H1 (cell line): Measurements from ENCODE around the gene SND1. TPM values are rescaled to one million over a fixed set of nuclear protein-coding genes. Genes with fewer than 3 reads are reported as not detected.

Source experiments
- CTCF ChIA-PET: fragments of 300-600 bp; sonication (Branson Sonifier 250); formaldehyde crosslinking; loops from one replicate; lab custom pipeline; 2021; ENCODE audit not compliant: partially characterized antibody; lab: Charles Lee
- POLR2A ChIA-PET: fragments of 300-600 bp; sonication (Branson Sonifier 250); formaldehyde crosslinking; loops from one replicate; lab custom pipeline; 2021; ENCODE audit warnings: inconsistent platforms; ENCODE audit not compliant: partially characterized antibody; lab: Charles Lee
- DNase-seq, 2 experiments: peaks; one replicate each; pipeline versions ENCODE4 v3.0.0 to v3.0.0-alpha.2; 2010 to 2022; ENCODE audit warnings: low spot score in 2 of 2, low read depth in 1 of 2, mixed read lengths in 1 of 2
- FAIRE-seq: peaks from 2 replicates; lab custom pipeline; 2011; peaks lifted over from hg19 to GRCh38; lab: Jason Lieb, UNC
- H2AFZ ChIP-seq: 2 replicates; pipeline ENCODE4 v1.8.1; 2012; ENCODE audit warnings: low read length, inconsistent platforms
- H2AK5ac ChIP-seq: 2 replicates; pipeline ENCODE4 v1.6.1; 2013; ENCODE audit warnings: low read depth, low read length
- H2BK120ac ChIP-seq: replicated peaks from 2 replicates; pipeline ENCODE3; 2013; ENCODE audit warnings: low read depth, low read length, inconsistent platforms
- H2BK12ac ChIP-seq: 2 replicates; pipeline ENCODE4 v1.6.1; 2013; ENCODE audit warnings: low read depth, low read length
- H2BK15ac ChIP-seq: 2 replicates; pipeline ENCODE4 v1.6.1; 2013; ENCODE audit warnings: low read length
- H2BK20ac ChIP-seq: 2 replicates; pipeline ENCODE4 v1.6.1; 2013; ENCODE audit warnings: low read length
- H2BK5ac ChIP-seq: 2 replicates; pipeline ENCODE4 v1.6.1; 2013; ENCODE audit warnings: low read depth, low read length
- H3K14ac ChIP-seq: 2 replicates; pipeline ENCODE4 v1.6.1; 2013; ENCODE audit warnings: inconsistent platforms; ENCODE audit not compliant: insufficient read length
- H3K18ac ChIP-seq: 2 replicates; pipeline ENCODE4 v1.6.1; 2013; ENCODE audit warnings: low read length; ENCODE audit errors: extremely low read depth
- H3K23ac ChIP-seq: 2 replicates; pipeline ENCODE4 v1.6.1; 2013; ENCODE audit warnings: inconsistent platforms; ENCODE audit not compliant: insufficient read length
- H3K23me2 ChIP-seq: 2 replicates; pipeline ENCODE4 v1.6.1; 2013; ENCODE audit warnings: low read depth, low read length
- H3K27ac ChIP-seq: 2 replicates; pipeline ENCODE4 v1.6.1; 2011; ENCODE audit warnings: low read depth, low read length, inconsistent platforms
- H3K27me3 ChIP-seq, 4 experiments: replicated peaks in 1 of 4; 1 replicate in 1 of 4; 2 replicates in 3 of 4; pipeline versions ENCODE4 v1.6.1 to v1.8.1; 2011 to 2013; ENCODE audit warnings: low read length in 3 of 4, mild to moderate bottlenecking in 3 of 4, inconsistent platforms in 2 of 4, mixed read lengths in 2 of 4, moderate library complexity in 1 of 4; ENCODE audit not compliant: control insufficient read depth in 3 of 4, insufficient read depth in 3 of 4; ENCODE audit errors: extremely low read depth in 1 of 4
- H3K36me3 ChIP-seq, 4 experiments: 2 replicates each; pipeline versions ENCODE4 v1.6.1 to v1.8.1; 2011 to 2013; ENCODE audit warnings: mild to moderate bottlenecking in 4 of 4, low read length in 3 of 4, moderate library complexity in 2 of 4, control low read depth in 1 of 4, inconsistent platforms in 1 of 4; ENCODE audit not compliant: insufficient read depth in 4 of 4, control insufficient read depth in 2 of 4
- H3K4ac ChIP-seq: replicated peaks from 2 replicates; pipeline ENCODE3; 2013; ENCODE audit warnings: low read length, low read depth, mixed read lengths, inconsistent platforms; ENCODE audit not compliant: insufficient read length
- H3K4me1 ChIP-seq, 4 experiments: replicated peaks in 1 of 4; 1 replicate in 1 of 4; 2 replicates in 3 of 4; pipeline versions ENCODE4 v1.6.1 to v1.8.1; 2011 to 2013; ENCODE audit warnings: low read length in 3 of 4, inconsistent platforms in 2 of 4, mixed read lengths in 1 of 4; ENCODE audit not compliant: insufficient read depth in 4 of 4, control insufficient read depth in 3 of 4
- H3K4me2 ChIP-seq, 2 experiments: 2 replicates each; pipeline versions ENCODE4 v1.6.1 to v1.8.1; 2011 to 2013; ENCODE audit warnings: low read depth in 2 of 2, low read length in 2 of 2, control low read depth in 1 of 2, inconsistent platforms in 1 of 2, mild to moderate bottlenecking in 1 of 2; ENCODE audit not compliant: insufficient read depth in 1 of 2
- H3K4me3 ChIP-seq, 4 experiments: fragments of 200-600, 300-600 bp in 1 of 4; sonication (generic), shearing (Covaris generic), sonication (Bioruptor Twin) in 1 of 4; 2 replicates each; pipeline versions ENCODE4 v1.5.1 to v1.8.1; 2011 to 2016; ENCODE audit warnings: low read length in 4 of 4, low read depth in 3 of 4, control low read depth in 2 of 4, inconsistent platforms in 2 of 4, mild to moderate bottlenecking in 2 of 4, mixed read lengths in 1 of 4, moderate library complexity in 1 of 4; ENCODE audit not compliant: insufficient read depth in 2 of 4; ENCODE audit errors: extremely low read depth in 1 of 4
- H3K56ac ChIP-seq: replicated peaks from 2 replicates; pipeline ENCODE3; 2013; ENCODE audit warnings: low read depth, mild to moderate bottlenecking, mixed read lengths, low read length, inconsistent platforms; ENCODE audit not compliant: insufficient read length
- H3K79me1 ChIP-seq: 2 replicates; pipeline ENCODE4 v1.6.1; 2013; ENCODE audit warnings: low read depth, low read length, control low read depth
- H3K79me2 ChIP-seq, 2 experiments: 2 replicates each; pipeline versions ENCODE4 v1.6.1 to v1.8.1; 2012 to 2013; ENCODE audit warnings: low read length in 2 of 2, mild to moderate bottlenecking in 2 of 2, inconsistent platforms in 1 of 2; ENCODE audit not compliant: insufficient read depth in 2 of 2, control insufficient read depth in 1 of 2
- H3K9ac ChIP-seq, 4 experiments: replicated peaks in 1 of 4; 1 replicate in 1 of 4; 2 replicates in 3 of 4; pipeline versions ENCODE4 v1.6.1 to v1.8.1; 2011 to 2013; ENCODE audit warnings: low read depth in 3 of 4, low read length in 3 of 4, control low read depth in 2 of 4, mild to moderate bottlenecking in 2 of 4, moderate library complexity in 2 of 4, inconsistent platforms in 1 of 4; ENCODE audit errors: extremely low read depth in 1 of 4
- H3K9me3 ChIP-seq, 2 experiments: 2 replicates each; pipeline versions ENCODE4 v1.6.1 to v1.8.1; 2012 to 2013; ENCODE audit warnings: mild to moderate bottlenecking in 2 of 2, moderate library complexity in 2 of 2, control low read depth in 1 of 2, inconsistent platforms in 1 of 2, low read depth in 1 of 2, low read length in 1 of 2, mixed read lengths in 1 of 2; ENCODE audit not compliant: insufficient read depth in 2 of 2
- H4K20me1 ChIP-seq, 2 experiments: replicated peaks in 1 of 2; 2 replicates each; pipeline versions ENCODE3 to v1.8.1; 2011 to 2013; ENCODE audit warnings: inconsistent platforms in 2 of 2, low read length in 2 of 2, mild to moderate bottlenecking in 1 of 2; ENCODE audit not compliant: insufficient read depth in 2 of 2, control insufficient read depth in 1 of 2
- H4K5ac ChIP-seq: 2 replicates; pipeline ENCODE4 v1.6.1; 2013; ENCODE audit warnings: low read length, low read depth, mixed read lengths, inconsistent platforms; ENCODE audit not compliant: insufficient read length
- H4K8ac ChIP-seq: 2 replicates; pipeline ENCODE4 v1.8.0; 2013; ENCODE audit warnings: mild to moderate bottlenecking, moderate library complexity, low read length, inconsistent platforms; ENCODE audit not compliant: insufficient read depth; ENCODE audit errors: extremely low read depth
- H4K91ac ChIP-seq: replicated peaks from 2 replicates; pipeline ENCODE3; 2013; ENCODE audit warnings: low read length, mixed read lengths, inconsistent platforms; ENCODE audit not compliant: insufficient read length
- NANOG ChIP-seq: IDR thresholded peaks from 2 replicates; pipeline ENCODE4 v1.6.1; 2011; ENCODE audit warnings: low read length, low read depth, mild to moderate bottlenecking, inconsistent platforms; ENCODE audit not compliant: insufficient read depth, poor library complexity, severe bottlenecking
- SRF ChIP-seq: IDR thresholded peaks from 2 replicates; pipeline ENCODE4 v1.6.1; 2011; ENCODE audit warnings: mild to moderate bottlenecking, low read depth, low read length, moderate library complexity
- WGBS, 2 experiments: shearing (Covaris generic) in 1 of 2; methylation state at CpG; one replicate each; pipeline versions ENCODE4 v1.1.6 to v1.1.7; 2013 to 2015; ENCODE audit warnings: low lambda C conversion rate in 2 of 2, mixed read lengths in 2 of 2, inconsistent platforms in 1 of 2, low coverage in 1 of 2, missing lambda C conversion rate in 1 of 2; ENCODE audit not compliant: insufficient replicate concordance in 2 of 2, insufficient coverage in 1 of 2, insufficient read length in 1 of 2; ENCODE audit errors: extremely low coverage in 1 of 2, missing lambda C conversion rate in 1 of 2; 5-methylcytosine and 5-hydroxymethylcytosine counted together
- polyA plus RNA-seq, 7 experiments: library from polyadenylated mRNA; depleted of rRNA in 3 of 7; stranded (reverse) in 5 of 7; unstranded in 2 of 7; fragments of >200 nt in 5 of 7; fragments of 200-250 nt in 2 of 7; gene quantifications; 1 replicate in 5 of 7; 2 replicates in 1 of 7; 4 replicates in 1 of 7; pipeline versions ENCODE4 v1.2.1 to v1.2.3, GENCODE V29; 2011 to 2013; ENCODE audit warnings: missing spikeins in 2 of 7, mixed read lengths in 2 of 7
- total RNA-seq: library from RNA; stranded (reverse); fragmentation: NEBNext Ultra II Directional; extraction: Animal tissue kit (Norgen Biotek cat#: 25700); gene quantifications from 2 replicates; pipeline ENCODE4 v1.2.1, GENCODE V29; 2021

Gene SND1
- total and polyA plus RNA-seq, 2 of the 8 experiments (the other 6 are each of a cell fraction or from before 2014, with no cell fraction given) = 122 to 290 TPM

DNA sequence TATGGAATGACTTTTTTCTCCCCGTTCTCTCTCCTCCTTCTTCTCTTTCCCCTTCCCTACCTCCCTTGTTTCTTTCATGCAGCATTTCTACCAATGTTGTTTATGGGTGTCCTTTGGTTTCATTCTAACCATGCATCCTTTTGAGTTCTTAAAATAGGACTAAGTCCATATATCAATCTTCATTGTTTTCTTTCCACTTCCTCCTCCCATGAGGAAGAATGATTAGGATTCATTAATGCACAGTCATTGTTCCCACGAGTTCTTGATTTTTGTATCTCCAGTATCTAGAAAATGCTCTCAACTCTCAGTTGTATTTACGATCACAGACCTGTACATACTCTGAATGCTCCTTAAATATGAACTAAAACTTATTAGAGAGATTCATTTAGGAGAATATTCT is 226.0 kb downstream of the SND1 start:
- Histone ChIP-seq H3K79me2 (peaks cover 0 to 35% of the 10 kb centered on the region in 2 experiments; a peak in 2 of 4 replicates), H3K23me2 (no peaks in the 10 kb centered on the region), H4K91ac (no peak overlapping the region), H4K5ac (no peak overlapping the region), H3K56ac (no peak overlapping the region), H2BK5ac (no peak overlapping the region), H3K9me3 (no peaks in the 10 kb centered on the region), H2BK20ac (no peak overlapping the region), H3K14ac (no peak overlapping the region), H2AK5ac (no peak overlapping the region), H3K4me3 (no peak overlapping the region), H3K4me2 (no peak overlapping the region), H2AFZ (no peak overlapping the region), H2BK12ac (no peak overlapping the region), H3K36me3 (no peaks in the 10 kb centered on the region), H3K18ac (no peak overlapping the region), H3K79me1 (peaks cover 7% of the 10 kb centered on the region; the same call in 1 of the 2 replicates), H2BK15ac (no peak overlapping the region), H3K4ac (no peak overlapping the region), H4K20me1 (peaks cover 0 to 3% of the 10 kb centered on the region in 2 experiments), H3K4me1 (peaks cover 0 to 5% (median 0%) of the 10 kb centered on the region in 4 experiments; a peak in 3 of 7 replicates), H4K8ac (no peak overlapping the region), H3K27ac (no peak overlapping the region), H2BK120ac (no peak overlapping the region), H3K27me3 (no peaks in the 10 kb centered on the region), H3K9ac (no peak overlapping the region), H3K23ac (no peak overlapping the region)
- 86% methylated on average over 3 of the region's 3 CpGs; no CpG with 5 or more reads in 1 of the 2 experiments for WGBS, 2 experiments
- ChIA-PET POLR2A (no interaction called here), CTCF (interaction anchor here (1.0 to 1.3 kb wide), 4 partner anchors 9 to 170 kb away, joined by 3 to 4 read pairs (median 4); no protein-coding TSS in a partner anchor)
- no peak for FAIRE-seq
- TF ChIP-seq NANOG (no peak), SRF (no peak)
- DNase-seq = no peak
